IMR-90 (cell line): ENCODE measurements around the gene H3-3A. TPM values are rescaled to one million over a fixed set of nuclear protein-coding genes. Genes with fewer than 3 reads are reported as not detected.

Experiments
- ATAC-seq: fragments of 200-7000 bp; cut with Tn5 transposase; 2 replicates; pipeline ENCODE4 v1.9.1; 2020; ENCODE audit warnings: low read depth, mild to moderate bottlenecking, moderate library complexity
- BruUV-seq: library from RNA; stranded (reverse); fragments of 400-500 nt; replicated peaks from 2 replicates; lab custom pipeline; 2021; lab: Mats Ljungman, UMichigan
- CTCF ChIA-PET: fragments of 300-600 bp; formaldehyde crosslinking; extraction: SDS; loops from one replicate; lab custom pipeline; 2021; ENCODE audit warnings: antibody characterized with exemption; lab: Yijun Ruan, JAX
- POLR2A ChIA-PET: fragments of 300-600 bp; sonication (Branson Sonifier 250); formaldehyde crosslinking; loops from one replicate; lab custom pipeline; 2022; ENCODE audit warnings: antibody characterized with exemption; ENCODE audit not compliant: unreplicated experiment; lab: Charles Lee
- DNase-seq: peaks from one replicate; pipeline ENCODE4 v3.0.0; 2013
- H2AFZ ChIP-seq: replicated peaks from 2 replicates; pipeline ENCODE3; 2013; ENCODE audit warnings: low read length, mild to moderate bottlenecking; ENCODE audit not compliant: poor library complexity
- H2AK5ac ChIP-seq: 2 replicates; pipeline ENCODE4 v1.6.1; 2013; ENCODE audit warnings: low read depth, low read length, inconsistent platforms
- H2AK9ac ChIP-seq: replicated peaks from 2 replicates; pipeline ENCODE3; 2013; ENCODE audit warnings: mild to moderate bottlenecking, low read depth, low read length, moderate library complexity; ENCODE audit not compliant: poor library complexity
- H2BK120ac ChIP-seq: 2 replicates; pipeline ENCODE4 v1.6.1; 2013; ENCODE audit warnings: low read depth, low read length, inconsistent platforms
- H2BK15ac ChIP-seq: 3 replicates; pipeline ENCODE4 v1.6.1; 2013; ENCODE audit warnings: low read depth, low read length, inconsistent platforms
- H2BK20ac ChIP-seq: 2 replicates; pipeline ENCODE4 v1.6.1; 2013; ENCODE audit warnings: low read depth, mild to moderate bottlenecking, inconsistent platforms, low read length, moderate library complexity
- H2BK5ac ChIP-seq: 2 replicates; pipeline ENCODE4 v1.6.1; 2013; ENCODE audit warnings: mild to moderate bottlenecking, low read depth, low read length, inconsistent platforms; ENCODE audit not compliant: poor library complexity, severe bottlenecking
- H3K14ac ChIP-seq: replicated peaks from 2 replicates; pipeline ENCODE4 v1.6.1; 2013; ENCODE audit warnings: low read depth, low read length, inconsistent platforms
- H3K18ac ChIP-seq: 2 replicates; pipeline ENCODE4 v1.6.1; 2013; ENCODE audit warnings: low read depth, low read length, control low read depth
- H3K23ac ChIP-seq: 2 replicates; pipeline ENCODE4 v1.6.1; 2013; ENCODE audit warnings: low read depth, low read length, inconsistent platforms
- H3K27ac ChIP-seq: 2 replicates; pipeline ENCODE4 v1.5.1; 2013; ENCODE audit warnings: mild to moderate bottlenecking, control low read depth, low read length; ENCODE audit not compliant: insufficient read depth
- H3K27me3 ChIP-seq: 2 replicates; pipeline ENCODE4 v1.6.1; 2013; ENCODE audit warnings: low read length; ENCODE audit not compliant: control insufficient read depth, insufficient read depth
- H3K36me3 ChIP-seq: 2 replicates; pipeline ENCODE4 v1.6.1; 2013; ENCODE audit warnings: low read length, mixed read lengths; ENCODE audit not compliant: control insufficient read depth, insufficient read depth
- H3K4ac ChIP-seq: 2 replicates; pipeline ENCODE4 v1.6.1; 2013; ENCODE audit warnings: low read depth, low read length, inconsistent platforms
- H3K4me1 ChIP-seq: 2 replicates; pipeline ENCODE4 v1.6.1; 2013; ENCODE audit warnings: low read length, mixed read lengths; ENCODE audit not compliant: control insufficient read depth, insufficient read depth
- H3K4me2 ChIP-seq: 2 replicates; pipeline ENCODE4 v1.6.1; 2013; ENCODE audit warnings: low read depth, mild to moderate bottlenecking, control low read depth, low read length, moderate library complexity
- H3K4me3 ChIP-seq: 2 replicates; pipeline ENCODE4 v1.5.1; 2013; ENCODE audit warnings: low read depth, mild to moderate bottlenecking, control low read depth, low read length, moderate library complexity; ENCODE audit not compliant: insufficient read depth
- H3K56ac ChIP-seq: 2 replicates; pipeline ENCODE4 v1.6.1; 2013; ENCODE audit warnings: low read length, inconsistent platforms; ENCODE audit not compliant: insufficient read depth; ENCODE audit errors: extremely low read depth
- H3K79me1 ChIP-seq, 2 experiments: 2 replicates each; pipeline ENCODE4 v1.6.1; 2013; ENCODE audit warnings: low read length in 2 of 2, inconsistent platforms in 1 of 2, low read depth in 1 of 2
- H3K9ac ChIP-seq: 2 replicates; pipeline ENCODE4 v1.6.1; 2013; ENCODE audit warnings: low read depth, low read length, control low read depth
- H3K9me1 ChIP-seq: 2 replicates; pipeline ENCODE4 v1.6.1; 2013; ENCODE audit warnings: low read length, inconsistent platforms; ENCODE audit not compliant: insufficient read depth
- H3K9me3 ChIP-seq: 2 replicates; pipeline ENCODE4 v1.6.1; 2013; ENCODE audit warnings: low read length; ENCODE audit not compliant: control insufficient read depth, insufficient read depth
- H4K20me1 ChIP-seq: 2 replicates; pipeline ENCODE4 v1.6.1; 2013; ENCODE audit warnings: low read length, inconsistent platforms; ENCODE audit not compliant: insufficient read depth
- H4K5ac ChIP-seq: 2 replicates; pipeline ENCODE4 v1.6.1; 2013; ENCODE audit warnings: mild to moderate bottlenecking, low read depth, low read length, control low read depth
- H4K8ac ChIP-seq, 2 experiments: 2 replicates each; pipeline ENCODE4 v1.6.1; 2013; ENCODE audit warnings: low read depth in 2 of 2, low read length in 2 of 2, control low read depth in 1 of 2, inconsistent platforms in 1 of 2
- H4K91ac ChIP-seq: 2 replicates; pipeline ENCODE4 v1.6.1; 2013; ENCODE audit warnings: low read depth, low read length, inconsistent platforms; ENCODE audit not compliant: insufficient read depth
- BHLHE40 ChIP-seq: fragments of 150-350 bp; IDR thresholded peaks from 2 replicates; pipeline ENCODE4 v1.6.1; 2016; ENCODE audit warnings: mild to moderate bottlenecking, low read depth, low read length
- CEBPB ChIP-seq: IDR thresholded peaks from 2 replicates; pipeline ENCODE4 v1.6.1; 2012; ENCODE audit warnings: low read depth, low read length, improper control_type of control experiment
- CHD1 ChIP-seq: IDR thresholded peaks from 2 replicates; pipeline ENCODE4 v1.6.1; 2012; ENCODE audit warnings: low read depth, low read length, improper control_type of control experiment
- CTCF ChIP-seq: conservative IDR thresholded peaks from 2 replicates; pipeline ENCODE4 v1.5.1; 2012; ENCODE audit warnings: mild to moderate bottlenecking, low read depth, low read length, improper control_type of control experiment
- ELK1 ChIP-seq: fragments of 150-350 bp; IDR thresholded peaks from 2 replicates; pipeline ENCODE4 v1.6.1; 2016; ENCODE audit warnings: low read depth, mild to moderate bottlenecking, low read length, moderate library complexity, borderline replicate concordance
- FOS ChIP-seq: fragments of 150-350 bp; IDR thresholded peaks from 2 replicates; pipeline ENCODE4 v1.6.1; 2016; ENCODE audit warnings: low read depth, low read length
- MAFK ChIP-seq: IDR thresholded peaks from 2 replicates; pipeline ENCODE4 v1.6.1; 2012; ENCODE audit warnings: low read depth, low read length, improper control_type of control experiment
- MAZ ChIP-seq: IDR thresholded peaks from 2 replicates; pipeline ENCODE4 v1.6.1; 2012; ENCODE audit warnings: low read depth, mild to moderate bottlenecking, low read length, improper control_type of control experiment, moderate library complexity, borderline replicate concordance
- MXI1 ChIP-seq: IDR thresholded peaks from 2 replicates; pipeline ENCODE4 v1.6.1; 2012; ENCODE audit warnings: low read depth, mild to moderate bottlenecking, low read length, moderate library complexity, borderline replicate concordance
- NFE2L2 ChIP-seq: fragments of 150-350 bp; IDR thresholded peaks from 2 replicates; pipeline ENCODE4 v1.6.1; 2016; ENCODE audit warnings: low read depth, mild to moderate bottlenecking, low read length
- POLR2A ChIP-seq: IDR thresholded peaks from 2 replicates; pipeline ENCODE4 v1.6.1; 2012; ENCODE audit warnings: mild to moderate bottlenecking, low read depth, low read length
- RAD21 ChIP-seq: IDR thresholded peaks from 2 replicates; pipeline ENCODE4 v1.6.1; 2012; ENCODE audit warnings: low read length, improper control_type of control experiment
- RCOR1 ChIP-seq: IDR thresholded peaks from 2 replicates; pipeline ENCODE4 v1.6.1; 2012; ENCODE audit warnings: mild to moderate bottlenecking, low read length, improper control_type of control experiment; ENCODE audit not compliant: insufficient replicate concordance
- RFX5 ChIP-seq: IDR thresholded peaks from 2 replicates; pipeline ENCODE4 v1.8.0; 2012; ENCODE audit warnings: low read depth, mild to moderate bottlenecking, low read length, moderate library complexity
- SMC3 ChIP-seq: fragments of 150-350 bp; IDR thresholded peaks from 2 replicates; pipeline ENCODE4 v1.6.1; 2016; ENCODE audit warnings: low read depth, mild to moderate bottlenecking, antibody characterized with exemption, low read length, moderate library complexity
- USF2 ChIP-seq: fragments of 150-350 bp; IDR thresholded peaks from 2 replicates; pipeline ENCODE4 v1.6.1; 2017; ENCODE audit warnings: mild to moderate bottlenecking, antibody characterized with exemption, low read length, low read depth
- WGBS, 2 experiments: methylation state at CpG; one replicate each; pipeline versions ENCODE4 v1.1.5 to v1.1.7; 2013; ENCODE audit warnings: missing lambda C conversion rate in 2 of 2; ENCODE audit not compliant: insufficient read length in 1 of 2; ENCODE audit errors: extremely low coverage in 2 of 2; 5-methylcytosine and 5-hydroxymethylcytosine counted together
- dilution Hi-C: fragments of 300-500 bp; cut with HindIII; formaldehyde crosslinking; loops from one replicate; pipeline ENCODE4 v1.14.3; 2018; ENCODE audit warnings: low sequenced_read_pairs; ENCODE audit not compliant: unreplicated experiment
- in situ Hi-C: fragments of 300-500 bp; cut with MboI; formaldehyde crosslinking; loops from 3 replicates; pipeline ENCODE4 v1.14.3; 2019; ENCODE audit warnings: low sequenced_read_pairs, inconsistent platforms, mixed read lengths
- intact Hi-C: fragments of 100-400 bp; cut with micrococcal nuclease; formaldehyde crosslinking; loops from 2 replicates; pipeline ENCODE4 v1.10.0; 2022
- polyA plus RNA-seq, 3 experiments: library from polyadenylated mRNA; depleted of rRNA; stranded (reverse); fragments of >200 nt; gene quantifications; 2 replicates each; pipeline ENCODE4 v1.2.3, GENCODE V29; 2012; ENCODE audit warnings: low replicate concordance in 1 of 3
- total RNA-seq: library from RNA; depleted of rRNA; stranded (reverse); fragments of >200 nt; gene quantifications from 2 replicates; pipeline ENCODE4 v1.2.3, GENCODE V29; 2012

Gene H3-3A
- total and polyA plus RNA-seq, 2 of the 4 experiments (the other 2 are of a cell fraction), result 188 to 256 TPM

- Histone ChIP-seq H3K56ac (no peak overlapping the region), H4K91ac (no peak overlapping the region), H4K5ac (no peak overlapping the region), H3K36me3 (no peaks in the 10 kb centered on the region), H2BK15ac (no peak overlapping the region), H2BK5ac (no peak overlapping the region), H3K27ac (no peak overlapping the region), H2AK5ac (no peak overlapping the region), H4K20me1 (no peaks in the 10 kb centered on the region), H3K23ac (no peak overlapping the region), H2BK120ac (no peak overlapping the region), H3K14ac (no peak overlapping the region), H3K79me1 (no peaks in the 10 kb centered on the region), H3K4ac (no peak overlapping the region), H3K27me3 (peaks cover 3% of the 10 kb centered on the region; the same call in 1 of the 2 replicates), H3K9me1 (no peaks in the 10 kb centered on the region), H4K8ac (no peak overlapping the region), H2AFZ (no peak overlapping the region), H2BK20ac (no peak overlapping the region), H3K18ac (no peak overlapping the region), H3K9ac (no peak overlapping the region), H3K4me2 (no peak overlapping the region), H3K9me3 (no peaks in the 10 kb centered on the region), H2AK9ac (no peak overlapping the region), H3K4me3 (no peak overlapping the region), H3K4me1 (peaks cover 2% of the 10 kb centered on the region; the same call in 1 of the 2 replicates)
- in situ Hi-C loops (no loop called here), dilution Hi-C loops (no loop called here), intact Hi-C loops (loop anchor here (10.0 kb wide), 1 partner anchor 254 kb away; no protein-coding TSS in a partner anchor)
- POLR2A ChIA-PET, result no interaction called here
- DNase-seq (no peak), ATAC-seq (no peak)
- no peak for TF ChIP-seq CHD1
- no peak for TF ChIP-seq RFX5
- TF ChIP-seq POLR2A, result no peak
- no peak for TF ChIP-seq RAD21
- no peak for TF ChIP-seq CTCF
- no peak for TF ChIP-seq BHLHE40
- no peak for TF ChIP-seq ELK1
- no peak for TF ChIP-seq NFE2L2
- no peak for TF ChIP-seq MAFK
- TF ChIP-seq MAZ, result no peak
- TF ChIP-seq RCOR1, result no peak
- no peak for TF ChIP-seq CEBPB
- no peak for TF ChIP-seq MXI1
- TF ChIP-seq FOS, result no peak
- no peak for TF ChIP-seq USF2
- no peak for TF ChIP-seq SMC3
- no TSS peak for BruUV-seq
- 100% methylated on average over 1 of the region's 5 CpGs; no CpG with 5 or more reads in 1 of the 2 experiments for WGBS, 2 experiments
- CTCF ChIA-PET, result interaction anchor here (1.3 kb wide), 1 partner anchor 55 kb away, joined by 13 read pairs; no protein-coding TSS in a partner anchor
Observed at GRCh38 chr1:226120398-226120797, 57.9 kb downstream of the H3-3A start.
